PC-9 (cell line): ENCODE data around the gene PSMB2. TPM values are rescaled to one million over a fixed set of nuclear protein-coding genes. Genes with fewer than 3 reads are reported as not detected.

Source experiments
- BruUV-seq: library from RNA; stranded (reverse); fragments of 400-500 nt; replicated peaks from 2 replicates; lab custom pipeline; 2021; lab: Mats Ljungman, UMichigan
- CTCF ChIA-PET: fragments of 300-600 bp; sonication (Branson Sonifier 250); formaldehyde crosslinking; loops from one replicate; lab custom pipeline; 2022; ENCODE audit warnings: antibody characterized with exemption; lab: Charles Lee
- POLR2A ChIA-PET: fragments of 300-600 bp; sonication (Branson Sonifier 250); formaldehyde crosslinking; loops from one replicate; lab custom pipeline; 2022; ENCODE audit warnings: antibody characterized with exemption; ENCODE audit not compliant: unreplicated experiment; lab: Charles Lee
- DNase-seq, 2 experiments: peaks; one replicate each; pipeline versions ENCODE4 v3.0.0 to v3.0.0-alpha.2; 2015 to 2022; ENCODE audit warnings: mixed read lengths in 1 of 2
- H2AFZ ChIP-seq: fragments of 200-600 bp; sonication (generic); 2 replicates; pipeline ENCODE4 v1.8.1; 2017; ENCODE audit warnings: antibody characterized with exemption
- H3F3A ChIP-seq: fragments of 200-600 bp; sonication (generic); 2 replicates; pipeline ENCODE4 v1.8.1; 2017; ENCODE audit warnings: antibody characterized with exemption, mild to moderate bottlenecking, low read depth; ENCODE audit not compliant: insufficient read depth
- H3K27ac ChIP-seq: fragments of 200-600 bp; sonication (generic); 2 replicates; pipeline ENCODE4 v1.6.1; 2016; ENCODE audit warnings: mixed run types
- H3K27me3 ChIP-seq: fragments of 200-600 bp; sonication (generic); 2 replicates; pipeline ENCODE4 v1.6.1; 2016; ENCODE audit warnings: low read depth, mixed run types; ENCODE audit not compliant: insufficient read depth
- H3K36me3 ChIP-seq: fragments of 200-600 bp; sonication (generic); 2 replicates; pipeline ENCODE4 v1.6.1; 2016; ENCODE audit warnings: low read depth, mixed run types
- H3K4me1 ChIP-seq: fragments of 200-600 bp; sonication (generic); replicated peaks from 2 replicates; pipeline ENCODE4 v1.6.1; 2016; ENCODE audit warnings: mixed run types; ENCODE audit not compliant: insufficient read depth
- H3K4me2 ChIP-seq: fragments of 200-600 bp; sonication (generic); 2 replicates; pipeline ENCODE4 v1.6.1; 2017; ENCODE audit warnings: mixed run types
- H3K4me3 ChIP-seq: fragments of 200-600 bp; sonication (generic); 2 replicates; pipeline ENCODE4 v1.6.1; 2016; ENCODE audit warnings: mixed run types
- H3K79me2 ChIP-seq: fragments of 200-600 bp; sonication (generic); 2 replicates; pipeline ENCODE4 v1.6.1; 2017; ENCODE audit warnings: low read depth, mixed run types
- H3K9me2 ChIP-seq: fragments of 200-600 bp; sonication (generic); 2 replicates; pipeline ENCODE4 v1.8.1; 2017; ENCODE audit warnings: mild to moderate bottlenecking; ENCODE audit not compliant: insufficient read depth
- H3K9me3 ChIP-seq: fragments of 200-600 bp; sonication (generic); 2 replicates; pipeline ENCODE4 v1.8.1; 2016; ENCODE audit warnings: low read depth; ENCODE audit not compliant: insufficient read depth
- H4K20me1 ChIP-seq: fragments of 200-600 bp; sonication (generic); 2 replicates; pipeline ENCODE4 v1.8.1; 2017; ENCODE audit not compliant: insufficient read depth
- CTCF ChIP-seq: fragments of 200-600 bp; sonication (generic); conservative IDR thresholded peaks from 2 replicates; pipeline ENCODE4 v1.6.1; 2017; ENCODE audit warnings: mixed run types, antibody characterized with exemption, mild to moderate bottlenecking, moderate library complexity
- EZH2 ChIP-seq: fragments of 200-600 bp; sonication (generic); IDR thresholded peaks from 2 replicates; pipeline ENCODE4 v1.8.0; 2017; ENCODE audit warnings: antibody characterized with exemption, low read depth
- intact Hi-C: fragments of 100-400 bp; cut with micrococcal nuclease; formaldehyde crosslinking; loops from one replicate; pipeline ENCODE4 v1.10.0; 2022; ENCODE audit not compliant: unreplicated experiment
- total RNA-seq: library from RNA; stranded (reverse); gene quantifications from 2 replicates; pipeline ENCODE4 v1.2.3, GENCODE V29; 2021

PSMB2 gene
- total RNA-seq, 1 experiment from 2014 or later: 206 TPM

- Histone ChIP-seq H3K4me1 (peaks cover 10% of the 10 kb centered on the region), H3K9me3 (no peaks in the 10 kb centered on the region), H4K20me1 (peaks cover 22% of the 10 kb centered on the region), H3K27ac (no peak overlapping the region), H3K79me2 (peaks cover 39% of the 10 kb centered on the region), H3K9me2 (no peaks in the 10 kb centered on the region), H3K4me2 (no peak overlapping the region), H3K27me3 (no peaks in the 10 kb centered on the region), H3F3A (no peaks in the 10 kb centered on the region), H3K36me3 (peaks cover 27% of the 10 kb centered on the region; the same call in 1 of the 2 replicates), H3K4me3 (no peak overlapping the region), H2AFZ (no peak overlapping the region)
- CTCF ChIA-PET: no interaction called here
- BruUV-seq: no TSS peak
- TF ChIP-seq EZH2: no peak
- no peak for TF ChIP-seq CTCF
- DNase-seq: no peak
- POLR2A ChIA-PET: no interaction called here
- intact Hi-C loops: no loop called here
These were observed 87.5 kb downstream of the PSMB2 start for GRCh38 chr1:35553851-35554250.

Other genes starting within 250 kb of the PSMB2 start
- 69.1 and 72.0 TPM in 2 replicates for gene KIAA0319L, start 84.1 kb downstream of the PSMB2 start, total RNA-seq
- gene NCDN, start 83.7 kb downstream of the PSMB2 start, total RNA-seq: 26.6 and 28.0 TPM in 2 replicates
- 0.72 and 1.3 TPM in 2 replicates for gene TFAP2E, start 68.2 kb downstream of the PSMB2 start, total RNA-seq
- 7.6 and 9.9 TPM in 2 replicates for gene C1orf216, start 77.4 kb upstream of the PSMB2 start, total RNA-seq
- 18.9 and 26.7 TPM in 2 replicates for gene CLSPN, start 128.5 kb upstream of the PSMB2 start, total RNA-seq
- gene AGO4, start 166.5 kb upstream of the PSMB2 start, total RNA-seq: 12.4 and 12.9 TPM in 2 replicates
- 47.9 and 66.0 TPM in 2 replicates for gene AGO1, start 241.7 kb upstream of the PSMB2 start, total RNA-seq